Renal cortical epithelial cell (primary cell): ENCODE data around the gene KRTAP10-3. TPM values are rescaled to one million over a fixed set of nuclear protein-coding genes. Genes with fewer than 3 reads are reported as not detected.

Experiments
- DNase-seq: peaks from one replicate; pipeline ENCODE4 v3.0.0-alpha.2; 2011; ENCODE audit warnings: low read depth
- total RNA-seq: library from RNA; depleted of rRNA; stranded (reverse); fragments of >200 nt; gene quantifications from 2 replicates; pipeline ENCODE4 v1.2.3, GENCODE V29; 2014

The KRTAP10-3 gene
- total RNA-seq, 1 donor from 2014 or later: not detected

- no peak for DNase-seq
Measured at GRCh38 chr21:44530221-44530902, 28.2 kb downstream of the KRTAP10-3 start.

DNA sequence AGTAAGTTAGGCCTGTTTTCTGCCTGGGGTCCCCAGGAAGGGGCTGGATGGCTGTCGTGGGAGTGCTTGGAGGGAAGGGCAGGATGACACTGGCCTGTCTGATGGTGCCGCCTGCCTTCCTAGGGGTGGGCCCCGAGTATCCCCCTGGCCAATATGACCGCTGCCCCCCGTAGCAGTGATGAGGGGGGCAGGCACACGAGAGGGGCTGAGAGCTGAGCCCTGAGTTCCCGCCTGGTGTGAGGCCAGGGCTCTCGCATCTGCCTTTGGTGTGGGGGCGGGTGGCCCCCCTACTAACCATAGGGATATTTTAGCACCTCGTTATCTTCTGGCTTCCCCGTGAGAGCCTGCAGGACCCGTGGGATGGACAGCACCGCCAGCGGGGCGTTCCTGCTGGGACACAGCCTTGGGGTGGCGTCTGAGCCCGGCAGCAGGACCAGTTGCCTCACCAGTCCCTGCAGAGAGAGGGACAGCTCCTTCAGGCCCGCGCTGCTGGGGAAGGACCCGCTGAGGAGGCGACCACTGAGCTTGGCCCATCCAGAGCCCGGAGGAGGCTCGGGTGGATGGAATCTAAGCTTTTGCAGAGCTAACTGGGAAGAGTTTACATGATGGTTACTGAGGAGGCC is 29.0 kb downstream of the KRTAP10-3 start:
- no peak for DNase-seq

DNA sequence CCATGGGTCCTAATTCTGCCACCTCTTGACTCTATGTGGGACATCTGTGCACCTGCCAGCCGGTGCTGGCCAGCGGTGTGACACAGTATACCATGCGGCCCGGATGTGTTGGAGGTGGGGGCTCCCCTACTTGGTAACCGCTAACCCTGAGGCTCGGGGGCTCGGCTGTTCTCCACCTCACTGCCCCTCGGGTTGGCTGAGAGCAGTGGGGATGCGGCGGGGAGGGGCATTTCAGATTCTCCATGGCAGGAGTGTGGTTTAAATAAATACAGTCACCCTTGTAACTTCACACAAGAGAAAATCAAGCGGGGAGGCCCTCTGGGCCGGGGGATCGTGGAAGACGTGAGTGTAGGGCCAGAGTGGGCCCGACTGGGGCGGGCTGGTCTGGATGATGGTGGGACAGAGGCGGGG is 29.6 kb downstream of the KRTAP10-3 start:
- no peak for DNase-seq

DNA sequence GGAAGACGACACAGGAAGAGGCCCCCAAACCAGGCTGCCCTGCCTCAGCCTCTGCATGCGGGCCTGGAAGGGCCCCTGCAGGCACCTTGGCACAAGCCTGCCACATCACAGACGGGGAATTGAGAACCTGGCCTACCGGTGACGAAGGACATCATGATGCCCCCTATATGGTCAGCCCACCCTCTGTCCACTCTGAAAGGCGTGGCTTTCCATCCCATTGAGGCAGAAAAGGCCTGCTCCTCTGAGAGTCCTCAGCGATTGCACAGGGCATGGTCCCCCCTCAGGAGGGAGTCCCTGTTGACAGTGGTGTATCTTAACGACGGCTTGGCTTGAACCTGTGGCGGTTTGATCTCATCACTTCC is 30.0 kb downstream of the KRTAP10-3 start:
- no peak for DNase-seq

- no peak for DNase-seq
Measured at GRCh38 chr21:44527983-44528633, 30.5 kb downstream of the KRTAP10-3 start.

DNA sequence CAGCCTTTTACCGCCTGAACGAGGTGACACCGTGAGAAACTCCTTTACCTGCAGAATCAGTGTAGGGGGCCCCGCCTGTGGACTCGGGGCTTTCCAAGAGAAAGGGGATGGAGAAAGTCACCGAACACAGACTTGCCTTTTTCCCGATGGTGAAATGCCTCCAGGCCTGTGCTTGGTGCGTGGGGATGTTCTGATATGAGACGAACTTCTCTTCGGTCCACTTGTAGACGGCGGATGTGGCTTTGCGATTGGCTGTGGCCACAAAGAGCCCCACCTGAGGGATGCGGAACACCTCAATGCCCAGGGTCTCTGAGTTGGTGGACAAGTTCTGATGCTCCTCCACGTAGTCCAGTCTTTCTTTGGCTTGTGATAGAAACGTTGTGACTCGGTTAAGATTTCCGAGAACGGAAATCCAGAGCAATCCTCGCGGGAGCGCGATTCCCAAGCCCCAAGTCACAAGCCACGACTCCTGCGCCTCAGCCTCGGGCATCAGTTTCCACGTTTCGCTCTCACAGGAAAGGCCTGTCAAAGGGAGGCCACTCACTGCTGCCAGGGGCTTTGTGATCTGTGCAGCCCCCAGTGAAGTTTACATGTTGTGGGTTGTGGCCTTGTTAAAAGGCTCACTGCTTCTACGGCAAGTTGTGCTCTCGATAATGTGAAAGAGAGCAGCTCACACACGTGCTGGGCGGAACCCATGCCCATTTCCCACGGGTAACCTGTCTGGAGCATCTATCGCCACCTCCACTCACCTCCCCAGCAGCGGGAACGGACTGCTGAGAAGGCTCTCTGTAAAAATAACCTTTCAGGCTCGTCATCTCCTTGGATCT is 31.2 kb downstream of the KRTAP10-3 start:
- DNase-seq: no peak

DNA sequence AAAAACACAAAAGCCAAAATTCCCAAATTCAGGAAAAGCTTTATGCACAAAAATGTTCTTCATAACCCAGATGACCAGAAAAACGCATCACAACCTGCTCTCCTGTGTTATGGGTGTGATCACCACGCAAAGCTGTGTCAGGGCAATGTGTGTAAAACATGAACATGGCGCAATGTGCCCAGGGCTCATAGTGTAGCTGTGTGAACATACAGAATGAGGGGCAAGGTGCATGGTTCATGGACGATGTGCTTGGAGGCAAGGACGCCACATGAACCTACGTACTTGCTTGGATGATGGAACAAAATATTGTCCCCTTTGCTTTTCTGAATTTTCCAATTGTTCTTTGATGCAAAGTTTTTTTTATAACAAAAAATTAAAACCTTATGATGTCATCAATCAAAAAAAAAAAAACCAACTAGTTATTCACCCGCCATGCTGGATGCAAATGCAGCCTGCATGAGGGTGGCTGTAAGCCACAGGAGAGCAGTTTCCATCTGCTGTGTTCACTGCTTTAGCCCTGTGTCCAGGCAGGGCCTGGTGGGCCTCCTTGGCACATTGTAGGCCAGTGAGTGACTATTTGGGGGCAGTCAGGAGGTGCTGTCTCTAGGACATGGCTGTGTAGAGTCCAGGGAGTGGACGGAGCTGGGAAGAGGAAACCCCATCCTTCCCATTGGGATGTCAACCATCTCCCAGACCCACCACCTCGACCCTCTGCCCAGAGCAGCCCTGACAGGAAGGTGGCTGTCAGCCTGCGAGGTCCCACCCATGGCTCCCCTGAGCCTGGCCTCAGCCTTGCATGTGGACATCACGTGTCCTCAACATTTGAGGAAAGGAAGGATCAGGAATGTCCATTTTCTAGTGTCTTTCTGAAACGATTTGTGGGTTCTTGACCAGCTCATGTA is 32.2 kb downstream of the KRTAP10-3 start:
- no peak for DNase-seq

DNA sequence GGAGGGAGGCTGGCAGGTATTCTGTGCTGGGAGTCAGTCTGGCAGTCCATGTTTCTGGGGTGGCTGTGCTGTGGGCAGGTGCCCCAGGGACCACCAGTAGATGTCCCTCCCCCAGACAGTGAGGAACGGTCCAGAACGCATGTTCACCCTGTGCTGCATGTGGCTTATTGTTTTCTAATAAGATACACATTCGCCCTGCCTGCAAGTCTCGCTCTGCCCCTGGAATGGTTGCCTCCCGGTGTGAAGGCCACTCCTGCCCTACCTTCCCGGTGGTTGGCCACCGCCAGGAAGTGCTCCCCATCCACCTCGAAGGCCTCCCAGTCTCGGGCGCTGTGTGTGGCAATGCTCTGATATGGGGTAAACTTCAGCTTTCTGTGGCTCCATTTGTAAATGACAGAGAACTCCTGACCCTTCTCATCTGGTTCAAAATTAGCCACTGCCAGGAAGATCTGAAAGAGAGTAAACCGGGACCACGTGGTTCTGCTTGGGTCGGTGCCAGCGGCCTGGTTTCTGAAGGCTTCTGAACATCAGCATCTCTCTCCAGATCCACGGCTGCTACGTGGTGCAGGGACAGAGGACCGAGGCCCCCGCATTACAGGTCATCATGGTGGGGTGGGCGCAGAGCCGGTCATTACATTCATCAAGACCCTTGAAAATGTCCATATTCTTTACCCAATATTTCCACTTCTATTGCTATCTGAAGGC is 33.1 kb downstream of the KRTAP10-3 start:
- DNase-seq: no peak

- DNase-seq: no peak
Measured at GRCh38 chr21:44524414-44525371, 33.9 kb downstream of the KRTAP10-3 start.

GRCh38 chr21:44523567-44524413 is 34.8 kb downstream of the KRTAP10-3 start:
- no peak for DNase-seq

- DNase-seq: no peak
Measured at GRCh38 chr21:44522753-44523204, 35.8 kb downstream of the KRTAP10-3 start.

GRCh38 chr21:44521928-44522752 is 36.5 kb downstream of the KRTAP10-3 start:
- no peak for DNase-seq

DNA sequence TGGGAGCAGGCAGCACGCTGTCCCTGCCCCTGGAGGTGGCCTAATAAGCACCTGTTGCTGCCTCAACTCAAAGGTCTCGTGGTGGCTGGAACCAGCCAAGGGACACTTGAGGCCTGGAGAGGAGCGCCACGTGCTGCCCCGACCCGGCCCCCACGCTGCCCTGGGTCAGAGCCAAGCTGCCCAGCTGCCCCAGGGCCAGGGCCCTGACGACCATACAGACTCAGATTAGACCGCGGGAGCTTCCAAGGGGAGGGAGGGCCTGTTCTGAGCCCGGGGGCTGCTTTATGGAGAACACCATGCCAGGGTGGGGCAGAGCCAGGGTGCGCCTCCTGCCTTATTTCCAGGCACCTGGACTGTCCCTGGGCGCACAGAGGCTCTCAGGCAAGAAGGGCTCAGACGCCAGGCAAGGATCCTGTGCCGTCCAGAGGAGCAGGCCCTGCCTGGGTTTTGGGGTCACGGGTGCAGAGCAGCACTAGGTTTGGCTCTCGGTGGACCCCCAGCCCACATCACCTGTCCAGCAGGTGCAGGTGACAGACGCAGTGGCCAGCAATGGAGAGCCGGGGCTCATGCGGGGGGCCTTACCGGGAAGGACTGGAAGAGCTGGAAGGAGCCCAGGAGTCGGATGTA is 37.2 kb downstream of the KRTAP10-3 start:
- DNase-seq: no peak

DNA sequence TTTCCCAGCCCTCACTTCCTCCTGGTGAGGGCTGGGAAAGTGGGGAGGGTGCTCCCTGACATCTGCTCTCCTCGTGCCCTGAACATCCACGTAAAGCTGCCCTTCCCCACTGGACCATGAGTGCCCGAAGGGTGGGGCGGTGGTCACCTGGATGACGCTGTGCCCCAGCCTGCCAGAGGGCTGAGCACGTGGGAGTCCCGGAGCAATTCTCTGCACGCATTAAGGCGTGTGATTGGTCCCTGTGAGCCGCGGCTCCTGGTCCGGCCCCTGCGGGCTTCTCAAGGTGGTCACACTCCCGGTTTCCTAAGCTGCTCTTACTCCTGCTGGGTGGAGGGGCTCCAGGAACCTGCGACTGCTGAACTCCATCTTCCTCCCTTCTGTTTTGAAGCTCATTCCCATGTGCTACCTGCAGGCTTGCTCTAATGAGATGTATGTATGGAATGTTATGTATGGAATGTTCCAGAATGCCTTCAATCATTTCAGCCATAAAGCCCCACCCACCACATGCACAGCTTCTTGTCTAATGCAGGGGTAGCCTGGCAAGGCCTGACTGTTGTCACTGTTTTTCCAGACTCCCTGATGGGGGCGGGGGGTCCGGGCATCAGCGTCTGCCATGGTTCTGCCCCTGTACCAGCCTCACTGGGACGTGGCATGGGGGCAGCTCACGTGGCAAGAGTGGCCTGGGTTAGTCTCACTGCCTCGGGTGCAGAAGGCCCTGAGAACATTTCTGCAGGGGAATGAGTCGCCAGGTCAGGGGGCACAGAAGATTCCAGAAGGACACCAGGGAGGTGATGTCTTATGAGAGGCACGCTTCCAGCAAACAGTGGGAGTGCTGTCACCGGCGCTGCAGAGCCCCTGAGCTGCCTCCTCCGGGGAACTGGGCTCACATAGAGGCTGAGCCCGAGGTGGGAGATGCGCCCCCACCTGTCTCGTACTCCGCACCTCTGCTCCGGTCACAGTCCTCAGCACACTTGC is 38.0 kb downstream of the KRTAP10-3 start:
- no peak for DNase-seq

- DNase-seq: no peak
Measured at GRCh38 chr21:44519346-44520325, 39.0 kb downstream of the KRTAP10-3 start.
